Esophagus squamous epithelium (tissue), 4 donors: ENCODE data around the gene C1QL2.

Experiments used
- CTCF ChIP-seq, 6 experiments: fragments of 450-650 bp in 4 of 6; fragments of 200-600 bp in 2 of 6; sonication (generic) in 2 of 6; IDR thresholded peaks; one replicate each; pipeline ENCODE4 v1.5.1; 2016 to 2019; ENCODE audit warnings: antibody characterized with exemption in 6 of 6, mild to moderate bottlenecking in 4 of 6, moderate library complexity in 4 of 6
- POLR2A ChIP-seq, 4 donors: fragments of 450-650 bp; IDR thresholded peaks; one replicate each; pipeline ENCODE4 v1.6.1; 2017; ENCODE audit warnings: antibody characterized with exemption in 4 of 4, mild to moderate bottlenecking in 4 of 4, moderate library complexity in 3 of 4

GRCh38 chr2:119111115-119111975 is 47.2 kb downstream of the C1QL2 start:
- no peak for TF ChIP-seq CTCF (IDR thresholded peaks at IDR 0.05)
- TF ChIP-seq POLR2A (IDR thresholded peaks at IDR 0.05) = no peak
